Activated B cell treated with CpG ODN at 0.5 μM for 24 hours (primary cell): Measurements from ENCODE around the gene DPF3. TPM values are rescaled to one million over a fixed set of nuclear protein-coding genes. Genes with fewer than 3 reads are reported as not detected.

ENCODE experiments used
- ATAC-seq: fragments of 200-7000 bp; cut with Tn5 transposase; one replicate; pipeline ENCODE4 v1.10.0; 2021; ENCODE audit warnings: low read depth, mild to moderate bottlenecking, moderate library complexity
- CTCF ChIA-PET: fragments of 350-600 bp; sonication (Branson Sonifier 250); formaldehyde crosslinking; loops from one replicate; lab custom pipeline; 2021; ENCODE audit warnings: antibody characterized with exemption; lab: Charles Lee
- POLR2A ChIA-PET: fragments of 350-600 bp; sonication (Branson Sonifier 250); formaldehyde crosslinking; loops from one replicate; lab custom pipeline; 2021; ENCODE audit warnings: antibody characterized with exemption; lab: Charles Lee
- DNase-seq: peaks from one replicate; pipeline ENCODE4 v3.0.0; 2022
- H3K27ac Mint-ChIP-seq: one replicate; pipeline ENCODE4 v1.8.0; 2020; ENCODE audit warnings: mixed read lengths
- H3K27me3 Mint-ChIP-seq: one replicate; pipeline ENCODE4 v1.8.0; 2021; ENCODE audit warnings: mixed read lengths
- H3K36me3 Mint-ChIP-seq: one replicate; pipeline ENCODE4 v1.8.0; 2021; ENCODE audit warnings: low read depth, mixed read lengths
- H3K4me1 Mint-ChIP-seq: one replicate; pipeline ENCODE4 v1.8.0; 2021; ENCODE audit warnings: mixed read lengths
- H3K4me3 Mint-ChIP-seq: one replicate; pipeline ENCODE4 v1.8.0; 2020; ENCODE audit warnings: mild to moderate bottlenecking, mixed read lengths
- H3K9me3 Mint-ChIP-seq: one replicate; pipeline ENCODE4 v1.8.0; 2020; ENCODE audit warnings: mixed read lengths
- CTCF ChIP-seq: fragments of 200-600 bp; IDR thresholded peaks from one replicate; pipeline ENCODE4 v1.8.0; 2022; ENCODE audit warnings: antibody characterized with exemption, mild to moderate bottlenecking
- intact Hi-C: fragments of 100-400 bp; cut with micrococcal nuclease; formaldehyde crosslinking; loops from one replicate; pipeline ENCODE4 v1.15.1; 2024
- total RNA-seq: library from RNA; stranded (reverse); gene quantifications from 2 replicates; pipeline ENCODE4 v1.2.3, GENCODE V29; 2022

Gene DPF3
- total RNA-seq, 1 donor from 2014 or later, result 3.5 TPM

GRCh38 chr14:72578514-72578913 lies 315.4 kb downstream of the DPF3 start:
- no peak for TF ChIP-seq CTCF
- Mint-ChIP-seq H3K9me3 (no peaks in the 10 kb centered on the region), H3K4me3 (no peak overlapping the region), H3K27ac (no peak overlapping the region), H3K27me3 (no peaks in the 10 kb centered on the region), H3K4me1 (peaks cover 8% of the 10 kb centered on the region), H3K36me3 (no peaks in the 10 kb centered on the region)
- DNase-seq (no peak), ATAC-seq (no peak)
- ChIA-PET POLR2A (no interaction called here), CTCF (no interaction called here)
- intact Hi-C loops, result no loop called here

- ChIA-PET CTCF (no interaction called here), POLR2A (no interaction called here)
- H3K9me3 Mint-ChIP-seq, result no peaks in the 10 kb centered on the region
- intact Hi-C loops, result no loop called here
- no peaks in the 10 kb centered on the region for H3K27me3 Mint-ChIP-seq
- H3K27ac Mint-ChIP-seq, result no peak overlapping the region
- H3K36me3 Mint-ChIP-seq, result no peaks in the 10 kb centered on the region
- TF ChIP-seq CTCF, result no peak
- ATAC-seq (no peak), DNase-seq (no peak)
- peaks cover 8% of the 10 kb centered on the region for H3K4me1 Mint-ChIP-seq
- no peak overlapping the region for H3K4me3 Mint-ChIP-seq
Measured at GRCh38 chr14:72577521-72577920, 316.4 kb downstream of the DPF3 start.

GRCh38 chr14:72576258-72576657 lies 317.6 kb downstream of the DPF3 start:
- no peak for DNase-seq
- H3K9me3 Mint-ChIP-seq, result peaks cover 4% of the 10 kb centered on the region
- TF ChIP-seq CTCF, result no peak
- no peaks in the 10 kb centered on the region for H3K27me3 Mint-ChIP-seq
- no peak overlapping the region for H3K4me3 Mint-ChIP-seq
- POLR2A ChIA-PET, result no interaction called here
- peaks cover 8% of the 10 kb centered on the region for H3K4me1 Mint-ChIP-seq
- CTCF ChIA-PET, result no interaction called here
- no peak overlapping the region for H3K27ac Mint-ChIP-seq
- no peak for ATAC-seq
- intact Hi-C loops, result no loop called here
- H3K36me3 Mint-ChIP-seq, result no peaks in the 10 kb centered on the region

- CTCF ChIA-PET, result no interaction called here
- H3K27me3 Mint-ChIP-seq, result no peaks in the 10 kb centered on the region
Measured at GRCh38 chr14:72574715-72575114, 319.2 kb downstream of the DPF3 start.

GRCh38 chr14:72573725-72574417 lies 320.0 kb downstream of the DPF3 start:
- H3K27ac Mint-ChIP-seq, result no peak overlapping the region
- CTCF ChIA-PET, result no interaction called here
- DNase-seq, result no peak
- H3K4me1 Mint-ChIP-seq, result peaks cover 8% of the 10 kb centered on the region
- H3K4me3 Mint-ChIP-seq, result no peak overlapping the region
- H3K36me3 Mint-ChIP-seq, result no peaks in the 10 kb centered on the region
- ATAC-seq, result no peak
- intact Hi-C loops, result no loop called here
- POLR2A ChIA-PET, result no interaction called here
- TF ChIP-seq CTCF, result no peak
- peaks cover 5% of the 10 kb centered on the region for H3K9me3 Mint-ChIP-seq
- no peaks in the 10 kb centered on the region for H3K27me3 Mint-ChIP-seq

More at GRCh38 chr14:72574715-72575114, 319.2 kb downstream of the DPF3 start:
- intact Hi-C loops, result no loop called here
- Mint-ChIP-seq H3K4me3 (no peak overlapping the region), H3K27ac (no peak overlapping the region), H3K9me3 (peaks cover 5% of the 10 kb centered on the region), H3K4me1 (peaks cover 8% of the 10 kb centered on the region), H3K36me3 (no peaks in the 10 kb centered on the region)
- no peak for DNase-seq
- no peak for ATAC-seq
- POLR2A ChIA-PET, result no interaction called here
- no peak for TF ChIP-seq CTCF

Other genes with a start within 250 kb of the DPF3 start
- gene DCAF4, start 32.4 kb upstream of the DPF3 start, total RNA-seq, result 33.9 and 38.7 TPM in 2 replicates
- 12.7 and 16.5 TPM in 2 replicates for gene ZFYVE1, start 133.0 kb upstream of the DPF3 start, total RNA-seq
- gene RBM25, start 164.4 kb upstream of the DPF3 start, total RNA-seq, result 114 and 123 TPM in 2 replicates
- gene PSEN1, start 242.4 kb upstream of the DPF3 start, total RNA-seq, result 38.6 and 42.9 TPM in 2 replicates